Measurements from ENCODE around the gene SLC7A11. TPM values are rescaled to one million over a fixed set of nuclear protein-coding genes. Genes with fewer than 3 reads are reported as not detected.
"Not testable (repeated sequence)": the region's sequence is repeated elsewhere in the genome, so short reads cannot be mapped to it uniquely, and the experiment has no call there.

SLC7A11 gene
- total and polyA plus RNA-seq, 12 donors = 0.03 to 6.5 (median 0.10) TPM; not detected in 1

GRCh38 chr4:138216272-138216867 lies 25.8 kb downstream of the SLC7A11 start:
- no peak for TF ChIP-seq POLR2A (IDR thresholded peaks at IDR 0.05)
- TF ChIP-seq CTCF (IDR thresholded peaks at IDR 0.05) = no peak
- intact Hi-C loops (cut with DNase I) = no loop called here
- DNase-seq = no peak
- WGBS, 4 donors = 61 to 77% (median 66%) methylated on average over 4 of the region's 4 CpGs
- no peaks in the 10 kb centered on the region for H3K36me3 ChIP-seq (replicated peaks in 1 of 2)
- H3K9me3 ChIP-seq (replicated peaks in 1 of 3) = no peaks in the 10 kb centered on the region
- H3K27me3 ChIP-seq = no peaks in the 10 kb centered on the region
- no peak overlapping the region for H3K4me3 ChIP-seq
- H3K4me1 ChIP-seq (replicated peaks in 1 of 2) = no peaks in the 10 kb centered on the region
- H3K27ac ChIP-seq = no peak overlapping the region

GRCh38 chr4:138210576-138210975 lies 31.6 kb downstream of the SLC7A11 start:
- DNase-seq; H3K36me3 ChIP-seq (replicated peaks in 1 of 2); intact Hi-C loops (cut with DNase I); H3K27ac ChIP-seq; H3K9me3 ChIP-seq (replicated peaks in 1 of 3); H3K27me3 ChIP-seq; H3K4me1 ChIP-seq (replicated peaks in 1 of 2); H3K4me3 ChIP-seq: not testable (repeated sequence)
- 64 to 76% (median 67%) methylated on average over 2 of the region's 2 CpGs for WGBS, 4 donors

GRCh38 chr4:138209094-138209493 lies 33.1 kb downstream of the SLC7A11 start:
- Histone ChIP-seq H3K4me3 (no peak overlapping the region), H3K27me3 (no peaks in the 10 kb centered on the region), H3K4me1 (replicated peaks in 1 of 2) (no peaks in the 10 kb centered on the region), H3K36me3 (replicated peaks in 1 of 2) (no peaks in the 10 kb centered on the region), H3K9me3 (replicated peaks in 1 of 3) (no peaks in the 10 kb centered on the region), H3K27ac (no peak overlapping the region)
- DNase-seq = no peak
- intact Hi-C loops (cut with DNase I) = no loop called here
- WGBS, 4 donors = 96 to 100% (median 99%) methylated on average over 1 of the region's 1 CpG
- TF ChIP-seq CTCF (IDR thresholded peaks at IDR 0.05) (no peak), POLR2A (IDR thresholded peaks at IDR 0.05) (no peak)

GRCh38 chr4:138205531-138206233 lies 36.5 kb downstream of the SLC7A11 start:
- Histone ChIP-seq H3K36me3 (replicated peaks in 1 of 2) (no peaks in the 10 kb centered on the region), H3K9me3 (replicated peaks in 1 of 3) (no peaks in the 10 kb centered on the region), H3K27me3 (no peaks in the 10 kb centered on the region), H3K4me1 (replicated peaks in 1 of 2) (no peaks in the 10 kb centered on the region), H3K4me3 (no peak overlapping the region), H3K27ac (no peak overlapping the region)
- DNase-seq = no peak
- TF ChIP-seq CTCF (IDR thresholded peaks at IDR 0.05) (no peak), POLR2A (IDR thresholded peaks at IDR 0.05) (no peak)
- WGBS, 4 donors = 67 to 97% (median 88%) methylated on average over 1 of the region's 1 CpG
- intact Hi-C loops (cut with DNase I) = no loop called here

- Histone ChIP-seq H3K27me3 (no peaks in the 10 kb centered on the region), H3K27ac (no peak overlapping the region), H3K9me3 (replicated peaks in 1 of 3) (no peaks in the 10 kb centered on the region), H3K36me3 (replicated peaks in 1 of 2) (no peaks in the 10 kb centered on the region), H3K4me1 (replicated peaks in 1 of 2) (no peaks in the 10 kb centered on the region), H3K4me3 (no peak overlapping the region)
- intact Hi-C loops (cut with DNase I) = no loop called here
- TF ChIP-seq CTCF (IDR thresholded peaks at IDR 0.05) (no peak), POLR2A (IDR thresholded peaks at IDR 0.05) (no peak)
- DNase-seq = no peak
- 75 to 85% (median 80%) methylated on average over 5 of the region's 5 CpGs for WGBS, 4 donors
These were observed 37.6 kb downstream of the SLC7A11 start for GRCh38 chr4:138204507-138204906.

Data from adrenal gland (tissue), 12 donors.